K562 (cell line): Measurements from ENCODE around the gene MLIP. TPM values are rescaled to one million over a fixed set of nuclear protein-coding genes. Genes with fewer than 3 reads are reported as not detected.

Experiments
- ATAC-seq: fragments of 200-7000 bp; cut with Tn5 transposase; 3 replicates; pipeline ENCODE4 v1.9.1; 2020; ENCODE audit warnings: moderate library complexity
- BruUV-seq: library from RNA; stranded (reverse); fragments of 400-500 nt; replicated peaks from 2 replicates; lab custom pipeline; 2021; lab: Mats Ljungman, UMichigan
- CTCF ChIA-PET: fragments of 300-600 bp; formaldehyde crosslinking; extraction: SDS; loops from one replicate; lab custom pipeline; 2021; ENCODE audit warnings: low intra/inter-chr PET ratio; lab: Yijun Ruan, JAX
- POLR2A ChIA-PET: fragments of 300-600, 350-650 bp; sonication (Branson Sonifier 250); formaldehyde crosslinking; extraction: SDS; loops from one replicate; lab custom pipeline; 2021; ENCODE audit warnings: antibody characterized with exemption, inconsistent platforms; lab: Yijun Ruan, JAX
- DNase-seq, 4 experiments: peaks; one replicate each; pipeline versions ENCODE4 v3.0.0 to v3.0.0-alpha.2; 2011 to 2018; ENCODE audit warnings: low spot score in 3 of 4, mixed read lengths in 3 of 4; ENCODE audit errors: extremely low read depth in 1 of 4
- FAIRE-seq: peaks from 2 replicates; lab custom pipeline; 2011; peaks lifted over from hg19 to GRCh38; lab: Jason Lieb, UNC
- H2AFZ ChIP-seq: 2 replicates; pipeline ENCODE4 v1.6.0; 2011; ENCODE audit warnings: low read depth, low read length, control low read depth, inconsistent platforms
- H3K27ac ChIP-seq: fragments of 200-600 bp; 3 replicates; pipeline ENCODE4 v1.8.0; 2011; ENCODE audit warnings: low read depth, mild to moderate bottlenecking, control low read depth, inconsistent platforms, low read length, moderate library complexity, mixed read lengths; ENCODE audit errors: extremely low read depth
- H3K27me3 ChIP-seq, 2 experiments: fragments of 300-600 bp in 1 of 2; 2 replicates in 1 of 2; 3 replicates in 1 of 2; pipeline versions ENCODE4 v1.6.0 to v1.8.0; 2011; ENCODE audit warnings: inconsistent platforms in 2 of 2, low read length in 2 of 2, mild to moderate bottlenecking in 1 of 2, mixed read lengths in 1 of 2, moderate library complexity in 1 of 2; ENCODE audit not compliant: control insufficient read depth in 2 of 2, insufficient read depth in 2 of 2
- H3K36me3 ChIP-seq: fragments of 300-600 bp; 3 replicates; pipeline ENCODE4 v1.8.0; 2011; ENCODE audit warnings: mild to moderate bottlenecking, low read length, inconsistent platforms; ENCODE audit not compliant: control insufficient read depth, insufficient read depth
- H3K4me1 ChIP-seq, 2 experiments: fragments of 200-600 bp in 1 of 2; replicated peaks in 1 of 2; 2 replicates in 1 of 2; 3 replicates in 1 of 2; pipeline versions ENCODE4 v1.5.1 to v1.8.0; 2011; ENCODE audit warnings: inconsistent platforms in 2 of 2, low read length in 2 of 2, mild to moderate bottlenecking in 1 of 2, mixed read lengths in 1 of 2, moderate library complexity in 1 of 2; ENCODE audit not compliant: control insufficient read depth in 2 of 2, insufficient read depth in 2 of 2
- H3K4me2 ChIP-seq: 2 replicates; pipeline ENCODE4 v1.6.1; 2011; ENCODE audit warnings: low read length, control low read depth, inconsistent platforms, mixed read lengths; ENCODE audit not compliant: insufficient read depth
- H3K4me3 ChIP-seq: fragments of 200-600 bp; sonication (generic), shearing (Covaris generic); 2 replicates; pipeline ENCODE4 v1.5.1; 2016; ENCODE audit warnings: control low read depth, inconsistent platforms
- H3K79me2 ChIP-seq: fragments of 200-600 bp; 3 replicates; pipeline ENCODE4 v1.8.0; 2011; ENCODE audit warnings: low read length, inconsistent platforms; ENCODE audit not compliant: control insufficient read depth, insufficient read depth
- H3K9ac ChIP-seq, 2 experiments: 2 replicates each; pipeline versions ENCODE4 v1.6.0 to v1.6.1; 2011; ENCODE audit warnings: low read depth in 2 of 2, low read length in 2 of 2, control low read depth in 1 of 2, inconsistent platforms in 1 of 2, mild to moderate bottlenecking in 1 of 2, mixed read lengths in 1 of 2; ENCODE audit not compliant: insufficient read depth in 1 of 2
- H3K9me1 ChIP-seq: one replicate; pipeline ENCODE4 v1.6.0; 2011; ENCODE audit warnings: inconsistent platforms, mild to moderate bottlenecking, low read length, moderate library complexity; ENCODE audit not compliant: control insufficient read depth, insufficient read depth
- H3K9me3 ChIP-seq: replicated peaks from 2 replicates; pipeline ENCODE4 v1.5.1; 2011; ENCODE audit warnings: low read depth, low read length, inconsistent platforms; ENCODE audit not compliant: control insufficient read depth, insufficient read depth
- H4K20me1 ChIP-seq: replicated peaks from 2 replicates; pipeline ENCODE4 v1.6.1; 2011; ENCODE audit warnings: low read length, inconsistent platforms, mixed read lengths; ENCODE audit not compliant: control insufficient read depth, insufficient read depth
- BRD4 ChIP-seq: fragments of 200-600 bp; sonication (generic); IDR thresholded peaks from 2 replicates; pipeline ENCODE4 v1.6.1; 2017; ENCODE audit warnings: inconsistent platforms
- CBFA2T3 ChIP-seq: fragments of 450-650 bp; IDR thresholded peaks from 2 replicates; pipeline ENCODE4 v1.6.1; 2017
- CBX5 ChIP-seq: IDR thresholded peaks from 2 replicates; pipeline ENCODE4 v1.6.1; 2014; ENCODE audit warnings: low read depth, borderline replicate concordance
- ESRRB ChIP-seq: fragments of 250-450 bp; sonication (Bioruptor Pico); IDR thresholded peaks from 2 replicates; pipeline ENCODE4 v1.5.0; 2020; ENCODE audit warnings: mild to moderate bottlenecking, moderate library complexity, borderline replicate concordance
- ETV1 ChIP-seq: fragments of 450-650 bp; conservative IDR thresholded peaks from 2 replicates; pipeline ENCODE4 v1.6.1; 2016; ENCODE audit warnings: missing genetic modification characterization, control low read depth, low read depth, missing compliant biosample characterization
- ETV5 ChIP-seq: sonication (generic); formaldehyde crosslinking; IDR thresholded peaks from 2 replicates; pipeline ENCODE4 v1.4.0; 2020; ENCODE audit warnings: low read depth, mild to moderate bottlenecking, missing genetic modification reagents
- GABPA ChIP-seq: fragments of 200-800 bp; sonication (Bioruptor generic); conservative IDR thresholded peaks from 2 replicates; pipeline ENCODE4 v1.6.1; 2016; ENCODE audit warnings: low read depth, missing genetic modification characterization, missing compliant biosample characterization
- HIVEP1 ChIP-seq: fragments of 250-450 bp; sonication (Bioruptor Pico); IDR thresholded peaks from 2 replicates; pipeline ENCODE4 v1.4.0; 2020; ENCODE audit warnings: mild to moderate bottlenecking
- KLF13 ChIP-seq: fragments of 450-650 bp; IDR thresholded peaks from 2 replicates; pipeline ENCODE4 v1.6.1; 2016; ENCODE audit warnings: missing genetic modification characterization, low read depth, mild to moderate bottlenecking, missing compliant biosample characterization, moderate library complexity, borderline replicate concordance
- MAZ ChIP-seq, 2 experiments: fragments of 450-650 bp in 1 of 2; sonication (generic) in 1 of 2; formaldehyde crosslinking; IDR thresholded peaks in 1 of 2; conservative IDR thresholded peaks in 1 of 2; 2 replicates each; pipeline versions ENCODE4 v1.4.0 to v1.5.0; 2020; ENCODE audit warnings: mild to moderate bottlenecking in 1 of 2, missing genetic modification reagents in 1 of 2
- MEF2A ChIP-seq: IDR thresholded peaks from 2 replicates; pipeline ENCODE4 v1.6.1; 2011; ENCODE audit warnings: low read depth, mild to moderate bottlenecking, low read length, moderate library complexity; ENCODE audit not compliant: control insufficient read depth
- NRF1 ChIP-seq, 2 experiments: fragments of 450-650 bp; IDR thresholded peaks in 1 of 2; conservative IDR thresholded peaks in 1 of 2; 2 replicates each; pipeline ENCODE4 v1.6.1; 2014; ENCODE audit warnings: mild to moderate bottlenecking in 2 of 2
- RAD21 ChIP-seq, 2 experiments: fragments of 250-450 bp in 1 of 2; fragments of 450-650 bp in 1 of 2; sonication (Bioruptor Pico) in 1 of 2; formaldehyde crosslinking in 1 of 2; IDR thresholded peaks in 1 of 2; conservative IDR thresholded peaks in 1 of 2; 2 replicates each; pipeline versions ENCODE4 v1.4.0 to v1.8.0; 2020 to 2022; ENCODE audit warnings: mild to moderate bottlenecking in 2 of 2, moderate library complexity in 1 of 2
- SIN3A ChIP-seq, 2 experiments: fragments of 150-350 bp in 1 of 2; IDR thresholded peaks; 2 replicates each; pipeline ENCODE4 v1.6.1; 2011 to 2016; ENCODE audit warnings: borderline replicate concordance in 2 of 2, low read depth in 2 of 2, low read length in 2 of 2, mild to moderate bottlenecking in 2 of 2, moderate library complexity in 2 of 2; ENCODE audit not compliant: control insufficient read depth in 1 of 2
- SIN3B ChIP-seq: fragments of 450-650 bp; IDR thresholded peaks from 2 replicates; pipeline ENCODE4 v1.6.1; 2017; ENCODE audit warnings: low read depth, mild to moderate bottlenecking, moderate library complexity
- STAG1 ChIP-seq: sonication (generic); formaldehyde crosslinking; IDR thresholded peaks from 2 replicates; pipeline ENCODE4 v1.5.0; 2020; ENCODE audit warnings: missing genetic modification reagents, borderline replicate concordance
- ZBTB1 ChIP-seq: sonication (generic); formaldehyde crosslinking; IDR thresholded peaks from 2 replicates; pipeline ENCODE4 v1.8.1; 2023; ENCODE audit warnings: missing genetic modification reagents, low read depth, mild to moderate bottlenecking, borderline replicate concordance
- ZNF140 ChIP-seq: fragments of 250-450 bp; sonication (Bioruptor Pico); IDR thresholded peaks from 2 replicates; pipeline ENCODE4 v1.8.0; 2021; ENCODE audit warnings: moderate library complexity, mild to moderate bottlenecking, inconsistent platforms
- ZNF197 ChIP-seq: fragments of 200-800 bp; sonication (Bioruptor generic); IDR thresholded peaks from 2 replicates; pipeline ENCODE4 v1.6.1; 2016; ENCODE audit warnings: low read depth, missing genetic modification characterization, missing compliant biosample characterization
- ZNF785 ChIP-seq: fragments of 250-450 bp; sonication (Bioruptor Pico); IDR thresholded peaks from 2 replicates; pipeline ENCODE4 v1.4.0; 2020; ENCODE audit warnings: mild to moderate bottlenecking
- WGBS: fragments of 100-300 bp; shearing (Covaris generic); methylation state at CpG from one replicate; pipeline ENCODE4 v1.1.6; 2016; ENCODE audit warnings: low coverage, mixed read lengths; ENCODE audit not compliant: insufficient coverage; ENCODE audit errors: missing lambda C conversion rate; 5-methylcytosine and 5-hydroxymethylcytosine counted together
- in situ Hi-C: fragments of 300-500 bp; cut with MboI; formaldehyde crosslinking; loops from 4 replicates; pipeline ENCODE4 v1.15.0; 2018; ENCODE audit warnings: inconsistent platforms, mixed read lengths
- intact Hi-C: fragments of 100-400 bp; cut with micrococcal nuclease; formaldehyde crosslinking; loops from 2 replicates; pipeline ENCODE4 v1.14.2; 2022
- polyA plus RNA-seq, 8 experiments: library from polyadenylated mRNA; depleted of rRNA in 4 of 8; stranded (reverse) in 5 of 8; unstranded in 3 of 8; fragments of >200 nt; fragmentation: Nextera tagmentation in 2 of 8; fragmentation: Illumina TruSeq in 1 of 8; extraction: Ambion mirVana in 2 of 8; extraction: Trizol in 1 of 8; gene quantifications; 2 replicates each; pipeline versions ENCODE4 v1.2.1 to v1.2.3, GENCODE V29; 2011 to 2014; ENCODE audit warnings: inconsistent platforms in 1 of 8, missing spikeins in 1 of 8
- total RNA-seq, 7 experiments: library from RNA; depleted of rRNA in 6 of 7; stranded (reverse); fragments of >200 nt in 6 of 7; fragmentation: Illumina TruSeq in 2 of 7; extraction: Trizol in 2 of 7; gene quantifications; 2 replicates each; pipeline versions ENCODE4 v1.2.1 to v1.2.3, GENCODE V29; 2011 to 2021; ENCODE audit warnings: low replicate concordance in 1 of 7

The MLIP gene
- total and polyA plus RNA-seq, 9 of the 15 experiments (the other 6 are each of a cell fraction or from before 2014, with no cell fraction given) = not detected

GRCh38 chr6:54222217-54222616, 111.0 kb downstream of the MLIP start:
- Histone ChIP-seq H4K20me1 (no peaks in the 10 kb centered on the region), H3K4me3 (no peak overlapping the region), H3K4me2 (no peak overlapping the region), H3K4me1 (no peaks in the 10 kb centered on the region), H3K9me1 (no peaks in the 10 kb centered on the region), H3K27me3 (no peaks in the 10 kb centered on the region), H3K79me2 (no peaks in the 10 kb centered on the region), H2AFZ (no peak overlapping the region), H3K9ac (no peak overlapping the region), H3K36me3 (no peaks in the 10 kb centered on the region), H3K27ac (no peak overlapping the region), H3K9me3 (no peaks in the 10 kb centered on the region; the same call in 1 of the 2 replicates)
- TF ChIP-seq GABPA (tag) = no peak
- no peak for TF ChIP-seq STAG1 (CRISPR knock-in tag)
- no peak for TF ChIP-seq KLF13 (tag)
- TF ChIP-seq MEF2A = no peak
- TF ChIP-seq BRD4 = no peak
- TF ChIP-seq CBFA2T3 = no peak
- TF ChIP-seq RAD21 (CRISPR knock-in tag; conservative IDR thresholded peaks at IDR 0.05 in 1 of 2, IDR thresholded peaks at IDR 0.05 in 1 of 2) = no peak
- no peak for TF ChIP-seq ETV1
- no peak for TF ChIP-seq SIN3A (IDR thresholded peaks at IDR 0.05; ENCODE audit: borderline replicate concordance in 2 of 2, control insufficient read depth in 1 of 2, low read depth in 2 of 2, low read length in 2 of 2)
- no peak for TF ChIP-seq MAZ (CRISPR knock-in tag; conservative IDR thresholded peaks at IDR 0.05 in 1 of 2, IDR thresholded peaks at IDR 0.05 in 1 of 2)
- no peak for TF ChIP-seq NRF1 (conservative IDR thresholded peaks at IDR 0.05 in 1 of 2, IDR thresholded peaks at IDR 0.05 in 1 of 2)
- TF ChIP-seq HIVEP1 (CRISPR knock-in tag) = no peak
- no peak for TF ChIP-seq CBX5
- TF ChIP-seq ESRRB = no peak
- no peak for TF ChIP-seq ETV5 (CRISPR knock-in tag)
- no peak for TF ChIP-seq ZNF197
- TF ChIP-seq ZNF785 (CRISPR knock-in tag) = no peak
- TF ChIP-seq ZBTB1 (CRISPR knock-in tag) = no peak
- TF ChIP-seq SIN3B = no peak
- no peak for TF ChIP-seq ZNF140
- ChIA-PET CTCF (no interaction called here), POLR2A (no interaction called here)
- ATAC-seq (no peak), DNase-seq (no peak), FAIRE-seq (no peak)
- no TSS peak for BruUV-seq
- WGBS = 0% methylated on average over 1 of the region's 1 CpG
- in situ Hi-C loops = no loop called here
- intact Hi-C loops = no loop called here
